ENCODE data around the gene LYSMD1. TPM values are rescaled to one million over a fixed set of nuclear protein-coding genes. Genes with fewer than 3 reads are reported as not detected.
A peak's percentile ranks its signal among the peaks of the same experiment; 100 is the strongest.

Gene LYSMD1
- total and polyA plus RNA-seq, 2 of the 8 experiments (the other 6 are each of a cell fraction or from before 2014, with no cell fraction given): 2.4 to 6.0 TPM

DNA sequence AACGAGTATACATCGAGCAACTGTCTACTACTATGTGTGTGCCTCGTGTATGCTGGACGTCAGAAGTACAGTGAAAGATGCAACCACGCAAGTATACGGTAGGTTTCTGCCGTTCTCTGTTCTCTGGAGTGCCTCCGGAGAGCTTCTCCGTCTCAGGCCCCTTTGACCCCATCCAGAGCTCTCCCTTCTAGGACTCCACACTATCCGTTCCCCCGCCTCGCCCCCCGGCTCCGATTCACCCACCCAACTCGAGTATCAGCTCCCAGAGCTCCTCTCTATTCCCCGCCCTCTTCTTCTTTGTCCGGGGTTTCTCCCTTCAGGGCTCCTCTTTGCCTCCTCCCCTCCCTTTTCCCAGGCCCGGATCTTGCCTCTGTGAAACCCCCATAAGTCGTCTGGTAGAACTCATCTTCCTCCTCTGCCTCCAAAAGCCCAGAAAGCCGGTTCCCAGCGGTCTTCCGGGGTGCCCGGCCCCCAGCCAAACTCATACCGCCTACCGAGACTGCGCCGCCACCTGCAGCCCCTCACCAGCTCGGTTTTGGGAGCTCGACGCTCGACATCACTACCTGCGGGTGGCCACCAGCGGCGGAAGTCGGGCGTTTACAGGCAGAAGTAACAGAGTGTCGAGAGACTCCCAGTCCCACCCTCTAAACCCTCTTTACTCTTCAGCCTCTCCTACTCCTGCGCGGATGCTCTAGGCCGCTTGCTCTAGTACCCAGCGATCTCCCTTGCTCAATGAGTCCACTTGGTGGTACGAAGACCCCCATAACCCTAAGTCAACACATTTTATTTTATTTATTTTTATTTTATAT lies 24.1 kb upstream of the LYSMD1 start, which contains the start of gene VPS72 (continued):
- TF ChIP-seq CBX5 (IDR thresholded peaks at IDR 0.05; ENCODE audit: low read depth, low read length): no peak
- no peak for TF ChIP-seq CTBP2 (IDR thresholded peaks at IDR 0.05; ENCODE audit: borderline replicate concordance, insufficient read depth, insufficient read length, low read length)
- TF ChIP-seq NRF1 (IDR thresholded peaks at IDR 0.05; ENCODE audit: low read depth, low read length): no peak
- no peak for TF ChIP-seq CEBPB (IDR thresholded peaks at IDR 0.05; ENCODE audit: low read depth, low read length)
- TF ChIP-seq SIX5 (IDR thresholded peaks at IDR 0.05; ENCODE audit: low read depth, low read length): peak; percentile 13; the same call in 1 of the 2 replicates
- TF ChIP-seq TAF7 (optimal IDR thresholded peaks at IDR 0.05; ENCODE audit: borderline replicate concordance, low read depth, low read length): peak; percentile 82
- peak; percentile 82; the same call in 1 of the 2 replicates for TF ChIP-seq POLR2AphosphoS5 (IDR thresholded peaks at IDR 0.05; ENCODE audit: low read depth, low read length)
- TF ChIP-seq EGR1 (IDR thresholded peaks at IDR 0.05; ENCODE audit: borderline replicate concordance, low read depth, low read length): peak; percentile 82
- TF ChIP-seq TAF1 (IDR thresholded peaks at IDR 0.05; ENCODE audit: low read depth, low read length): peak; percentile 96
- TF ChIP-seq JUND (IDR thresholded peaks at IDR 0.05; ENCODE audit: low read length): no peak
- TF ChIP-seq RAD21 (IDR thresholded peaks at IDR 0.05 in 1 of 2, conservative IDR thresholded peaks at IDR 0.05 in 1 of 2; ENCODE audit: low read depth in 2 of 2, low read length in 2 of 2): no peak
- 0 out of 2 replicates have a peak, but pooled peaks have one; percentile 70 for TF ChIP-seq SP4 (IDR thresholded peaks at IDR 0.05; ENCODE audit: low read length)
- TF ChIP-seq CREB1 (IDR thresholded peaks at IDR 0.05): peak; percentile 66
- TF ChIP-seq SIN3A (conservative IDR thresholded peaks at IDR 0.05 in 1 of 2, IDR thresholded peaks at IDR 0.05 in 1 of 2; ENCODE audit: low read depth in 1 of 2, low read length in 2 of 2): peak; percentile 81 to 95
- TF ChIP-seq TBP (IDR thresholded peaks at IDR 0.05; ENCODE audit: low read depth, low read length): peak; percentile 91
- TF ChIP-seq POU5F1 (IDR thresholded peaks at IDR 0.05; ENCODE audit: low read depth, low read length): no peak
- TF ChIP-seq NANOG (IDR thresholded peaks at IDR 0.05; ENCODE audit: insufficient read depth, low read depth, low read length, poor library complexity, severe bottlenecking): peak; percentile 54
- TF ChIP-seq GABPA (IDR thresholded peaks at IDR 0.05; ENCODE audit: borderline replicate concordance, insufficient read depth, low read length): peak; percentile 70; the same call in 1 of the 2 replicates
- TF ChIP-seq RBBP5 (IDR thresholded peaks at IDR 0.05; ENCODE audit: borderline replicate concordance, low read depth, low read length): no peak
- TF ChIP-seq TEAD4 (IDR thresholded peaks at IDR 0.05; ENCODE audit: low read depth, low read length): no peak
- TF ChIP-seq, protein P1, sequence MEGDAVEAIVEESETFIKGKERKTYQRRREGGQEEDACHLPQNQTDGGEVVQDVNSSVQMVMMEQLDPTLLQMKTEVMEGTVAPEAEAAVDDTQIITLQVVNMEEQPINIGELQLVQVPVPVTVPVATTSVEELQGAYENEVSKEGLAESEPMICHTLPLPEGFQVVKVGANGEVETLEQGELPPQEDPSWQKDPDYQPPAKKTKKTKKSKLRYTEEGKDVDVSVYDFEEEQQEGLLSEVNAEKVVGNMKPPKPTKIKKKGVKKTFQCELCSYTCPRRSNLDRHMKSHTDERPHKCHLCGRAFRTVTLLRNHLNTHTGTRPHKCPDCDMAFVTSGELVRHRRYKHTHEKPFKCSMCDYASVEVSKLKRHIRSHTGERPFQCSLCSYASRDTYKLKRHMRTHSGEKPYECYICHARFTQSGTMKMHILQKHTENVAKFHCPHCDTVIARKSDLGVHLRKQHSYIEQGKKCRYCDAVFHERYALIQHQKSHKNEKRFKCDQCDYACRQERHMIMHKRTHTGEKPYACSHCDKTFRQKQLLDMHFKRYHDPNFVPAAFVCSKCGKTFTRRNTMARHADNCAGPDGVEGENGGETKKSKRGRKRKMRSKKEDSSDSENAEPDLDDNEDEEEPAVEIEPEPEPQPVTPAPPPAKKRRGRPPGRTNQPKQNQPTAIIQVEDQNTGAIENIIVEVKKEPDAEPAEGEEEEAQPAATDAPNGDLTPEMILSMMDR (IDR thresholded peaks at IDR 0.05; ENCODE audit: control extremely low read depth in 1 of 3, insufficient read depth in 1 of 3, low read depth in 1 of 3, low read length in 3 of 3): no peak
